GM21825 (cell line): Measurements from ENCODE around the gene SH3D19.
"Not testable (repeated sequence)": the region's sequence is repeated elsewhere in the genome, so short reads cannot be mapped to it uniquely, and the experiment has no call there.

ENCODE experiments used
- ATAC-seq: cut with Tn5 transposase; IDR thresholded peaks from one replicate; pipeline ENCODE4 v1.9.1; 2021; ENCODE audit warnings: mild to moderate bottlenecking, moderate library complexity; ENCODE audit not compliant: unreplicated experiment

SH3D19 gene

DNA sequence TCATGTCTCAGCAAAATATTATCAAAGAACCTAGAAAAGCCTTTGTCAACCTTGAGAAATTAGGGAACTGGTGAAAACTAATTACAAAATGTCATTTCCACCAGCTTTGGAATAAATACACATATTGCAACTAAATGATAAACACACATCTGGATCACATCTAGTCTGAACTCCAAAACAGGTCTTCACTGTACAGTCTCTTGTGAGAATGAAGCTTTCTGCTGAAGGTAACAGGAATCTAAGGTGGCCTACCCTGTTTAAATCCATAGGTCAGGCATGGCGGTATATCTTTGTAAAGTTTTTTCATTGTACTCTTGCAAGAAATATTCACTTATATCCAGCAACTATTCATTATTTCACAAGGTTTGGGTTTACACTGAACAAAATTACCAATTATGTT is 1.7 kb downstream of the SH3D19 start:
- no peak for ATAC-seq

DNA sequence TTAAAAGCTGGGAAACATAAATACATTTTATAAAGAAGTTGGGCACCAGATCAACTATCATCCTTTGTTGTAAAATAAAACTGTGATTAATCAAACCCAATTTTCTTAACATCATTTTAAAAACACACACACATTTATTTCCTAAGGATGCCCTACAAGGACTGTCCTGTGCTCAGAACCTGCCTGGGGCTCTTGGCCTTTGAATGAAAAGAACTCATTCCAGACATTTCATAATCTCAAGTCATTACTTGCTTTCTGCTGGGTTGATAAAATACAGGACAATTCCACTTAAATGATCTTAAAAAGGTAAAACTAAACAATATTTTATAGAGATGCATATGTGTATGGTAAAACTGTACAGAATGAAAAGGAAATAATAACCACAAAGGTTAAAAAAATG is 2.8 kb downstream of the SH3D19 start:
- ATAC-seq, result no peak

DNA sequence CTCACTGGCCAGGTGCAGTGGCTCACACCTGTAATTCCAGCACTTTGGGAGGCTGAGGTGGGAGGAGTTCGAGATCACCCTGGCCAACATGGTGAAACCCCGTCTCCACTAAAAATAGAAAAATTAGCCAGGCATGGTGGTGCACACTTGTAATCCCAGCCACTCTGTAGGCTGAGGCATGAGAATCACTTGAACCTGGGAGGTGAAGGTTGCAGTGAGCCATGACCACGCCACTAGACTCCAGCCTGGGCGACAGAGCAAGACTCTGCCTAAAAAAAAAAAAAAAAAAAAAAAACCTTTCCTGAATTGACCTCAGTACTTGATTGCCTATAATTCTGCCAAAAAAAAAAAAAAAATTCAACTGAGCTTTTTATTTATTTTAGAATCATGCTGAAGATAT is 3.2 kb downstream of the SH3D19 start:
- not testable (repeated sequence) for ATAC-seq

DNA sequence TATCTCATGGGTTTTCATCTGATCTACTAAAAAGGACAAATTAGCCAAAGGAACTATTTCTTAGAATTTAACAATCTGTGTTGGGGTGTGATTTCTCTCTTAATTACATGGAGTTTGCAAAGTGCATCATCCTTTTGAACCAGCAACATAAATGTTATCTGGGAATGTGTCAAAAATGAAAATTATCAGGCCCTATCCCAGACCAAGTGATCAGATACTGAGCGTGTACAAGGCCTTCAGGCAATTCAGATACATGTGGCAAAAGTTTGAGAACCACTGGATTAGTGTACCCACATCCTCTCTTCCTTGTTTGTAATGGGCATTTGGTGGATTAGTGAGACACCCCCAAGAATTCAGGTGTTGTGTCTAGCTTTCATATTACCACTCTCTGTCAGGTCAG is 3.8 kb downstream of the SH3D19 start:
- no peak for ATAC-seq

DNA sequence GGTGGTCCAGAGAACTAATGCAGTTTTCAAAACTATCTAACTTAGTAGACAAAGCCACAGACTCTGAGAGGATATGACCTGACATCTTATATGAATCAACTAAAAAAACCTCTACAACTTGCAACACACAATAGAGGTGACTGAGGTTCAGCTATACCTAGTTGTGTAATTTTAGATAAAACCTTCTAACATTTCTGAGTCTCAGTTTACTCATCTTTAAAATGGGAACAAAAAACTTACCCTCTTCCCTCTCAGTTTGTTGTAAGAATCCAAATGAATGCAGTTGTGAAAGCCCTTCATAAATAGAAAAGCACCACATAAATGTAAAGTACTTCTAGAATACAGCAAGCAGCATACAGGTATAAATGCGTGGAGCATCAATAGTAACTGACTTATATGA is 5.9 kb downstream of the SH3D19 start:
- no peak for ATAC-seq

DNA sequence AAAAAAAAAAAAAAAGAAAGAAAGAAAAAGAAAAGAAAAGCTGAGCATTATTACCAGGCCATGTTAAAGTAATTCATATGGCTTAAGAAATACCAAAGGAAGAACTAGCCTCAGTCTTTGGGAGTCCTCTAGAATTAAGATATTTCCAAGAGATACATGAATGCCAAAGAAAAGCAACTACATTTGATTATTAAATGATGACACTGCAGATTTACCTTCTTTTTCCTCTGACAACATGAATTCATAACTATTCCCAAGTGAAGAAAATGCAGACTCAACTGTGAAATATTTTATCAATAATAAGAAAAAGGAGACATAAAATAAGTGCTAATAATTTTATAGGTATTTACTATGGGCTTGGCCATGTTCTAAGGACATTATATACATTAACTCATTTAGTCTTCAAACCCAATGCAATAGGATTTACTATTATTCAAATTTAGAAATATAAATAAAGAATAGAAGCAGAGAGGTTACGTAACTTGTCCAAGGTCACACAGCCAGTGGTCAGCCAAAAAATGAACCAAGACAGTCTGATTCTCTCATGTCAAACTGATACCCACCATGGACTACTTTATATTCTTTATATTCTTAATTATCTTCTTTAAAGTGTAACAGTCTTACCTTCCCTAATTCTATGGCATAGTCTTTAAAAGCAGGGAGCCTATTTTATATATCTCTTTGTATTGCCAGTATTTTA is 6.9 kb downstream of the SH3D19 start:
- ATAC-seq, result no peak

DNA sequence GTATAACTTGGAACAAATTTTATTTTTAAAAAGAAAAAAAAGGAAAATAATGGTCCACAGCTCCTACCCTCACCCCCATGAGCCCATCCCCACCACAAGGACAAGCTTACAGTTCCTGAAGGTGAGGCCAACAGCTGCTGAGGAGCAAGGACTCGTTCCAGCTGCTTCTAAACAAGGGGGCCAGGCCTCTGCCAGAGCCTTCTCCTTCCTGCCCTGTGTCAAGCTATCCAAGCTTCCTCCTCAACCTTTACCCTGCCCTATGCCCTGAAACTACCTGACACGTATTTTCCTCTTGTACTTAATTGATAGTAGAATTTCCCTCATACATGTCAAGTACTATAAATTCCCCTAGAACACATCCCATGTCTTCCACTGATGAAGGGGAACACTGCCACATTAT is 8.8 kb downstream of the SH3D19 start:
- ATAC-seq, result no peak

DNA sequence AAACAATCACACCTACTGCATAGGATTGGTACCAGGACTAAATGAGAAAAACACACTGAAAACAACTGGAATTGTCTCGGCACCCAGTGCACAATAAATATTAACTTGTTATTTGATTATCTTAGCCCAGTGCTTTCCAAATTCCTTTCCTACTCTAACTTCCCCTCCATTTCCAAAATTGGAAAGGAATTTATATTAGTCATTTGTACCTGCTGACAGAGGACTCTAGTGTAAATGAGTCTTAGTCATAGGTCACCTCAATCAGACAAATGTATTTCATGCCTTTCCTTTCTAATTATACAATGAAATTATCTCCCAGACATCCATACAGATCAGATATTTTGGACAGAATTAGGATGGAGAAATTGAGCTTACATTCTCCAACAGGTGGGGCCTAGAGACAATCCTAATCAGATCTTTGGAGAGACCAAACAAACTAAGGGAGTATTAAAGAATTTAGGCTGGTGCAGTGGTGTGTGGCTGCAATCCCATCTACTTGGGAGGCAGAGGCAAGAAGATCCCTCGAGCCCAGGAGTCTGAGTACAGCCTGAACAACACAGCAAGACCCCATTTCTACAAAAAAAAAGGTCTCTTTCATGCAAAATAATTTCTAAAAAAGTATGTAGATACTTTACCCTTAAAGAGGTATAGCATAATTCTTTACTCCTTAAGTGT is 10.1 kb downstream of the SH3D19 start:
- ATAC-seq, result no peak

DNA sequence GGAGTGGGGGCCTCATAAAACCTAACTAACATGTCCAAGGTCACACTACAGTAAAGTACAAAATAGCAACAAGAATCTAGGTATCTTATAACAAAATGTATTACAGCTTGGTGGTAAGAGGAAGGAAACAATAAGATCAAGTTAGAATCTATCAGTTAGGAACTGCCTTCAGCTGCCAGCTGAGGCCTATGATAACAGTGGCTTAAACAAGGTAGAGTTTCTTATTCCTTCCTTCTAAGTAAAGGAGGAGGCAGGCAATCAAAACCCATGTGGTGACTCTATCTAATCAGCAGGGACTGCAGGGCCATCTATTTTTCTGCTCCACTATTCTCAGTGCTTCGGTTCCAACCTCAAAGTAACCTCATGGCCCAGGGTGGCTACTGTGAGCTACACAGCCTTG is 10.9 kb downstream of the SH3D19 start:
- ATAC-seq, result no peak

DNA sequence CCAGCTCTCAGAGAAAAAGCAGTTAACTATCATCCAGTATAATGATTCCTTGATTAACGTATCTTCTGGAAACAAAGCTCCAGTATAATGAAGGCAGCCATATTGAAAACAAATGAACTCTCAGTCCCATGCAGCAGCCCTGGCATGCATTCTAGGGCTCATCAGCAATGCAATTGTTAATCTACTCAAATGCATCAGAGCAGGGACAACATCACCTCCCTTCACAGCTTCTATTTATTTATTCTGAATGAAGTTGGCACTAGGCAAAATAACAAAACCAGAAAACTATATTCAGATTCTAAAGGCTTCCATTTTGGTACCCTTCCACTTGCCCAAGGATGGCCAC is 11.4 kb downstream of the SH3D19 start:
- no peak for ATAC-seq

DNA sequence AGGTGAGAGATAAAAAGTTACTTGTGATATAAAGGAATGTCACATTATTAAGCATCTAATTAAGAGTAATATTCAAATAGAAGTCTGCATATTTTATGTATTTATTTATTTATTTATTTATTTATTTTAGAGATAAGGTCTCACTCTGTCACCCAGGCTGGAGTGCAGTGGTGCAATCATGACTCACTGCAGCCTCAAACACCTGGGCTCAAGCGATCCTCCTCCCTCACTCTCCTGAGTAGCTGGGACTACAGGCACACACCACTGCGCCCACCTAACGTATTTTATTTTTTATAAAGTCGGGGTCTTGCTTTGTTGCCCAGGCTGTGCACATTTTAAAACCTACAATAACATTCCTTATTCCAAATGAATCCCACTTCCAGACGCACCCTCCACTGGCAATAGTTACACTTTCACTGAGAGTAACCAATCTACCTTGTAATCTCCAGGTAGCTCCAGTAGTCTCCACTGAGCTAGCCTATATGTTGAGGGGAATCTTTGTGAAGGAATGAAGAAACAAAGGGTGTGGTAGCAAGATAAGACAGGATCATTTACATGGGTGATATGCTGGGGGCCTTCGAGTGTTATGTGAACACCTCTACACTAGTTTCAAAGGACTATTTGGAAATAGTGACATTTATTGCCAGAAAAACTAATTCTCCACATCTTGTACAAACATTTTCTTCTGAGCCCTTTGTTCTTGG is 11.9 kb downstream of the SH3D19 start:
- no peak for ATAC-seq

DNA sequence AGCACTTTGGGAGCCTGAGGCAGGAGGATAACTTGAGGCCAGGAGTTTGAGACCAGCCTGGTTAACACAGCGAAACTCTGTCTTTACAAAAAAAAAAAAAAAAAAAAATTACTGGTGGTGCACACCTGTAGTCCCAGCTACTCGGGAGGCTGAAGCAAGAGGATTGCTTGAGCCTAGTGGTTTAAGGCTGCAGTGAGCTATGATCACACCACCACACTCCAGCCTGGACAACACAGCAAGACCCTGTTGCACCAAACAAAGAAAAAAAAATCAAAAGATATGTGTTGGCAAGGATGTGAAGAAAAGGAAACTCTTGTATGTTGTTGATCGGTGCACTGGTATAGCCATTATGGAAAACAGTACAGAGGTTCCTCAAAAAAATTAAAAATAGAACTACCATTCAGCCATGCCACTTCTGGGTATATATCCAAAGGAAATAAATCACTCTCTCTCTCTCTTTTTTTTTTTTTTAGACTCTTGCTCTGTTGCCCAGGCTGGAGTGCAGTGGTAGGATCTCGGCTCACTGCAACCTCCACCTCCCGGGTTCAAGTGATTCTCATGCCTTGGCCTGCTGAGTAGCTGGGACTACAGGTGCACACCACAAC is 15.2 kb downstream of the SH3D19 start:
- ATAC-seq, result no peak

DNA sequence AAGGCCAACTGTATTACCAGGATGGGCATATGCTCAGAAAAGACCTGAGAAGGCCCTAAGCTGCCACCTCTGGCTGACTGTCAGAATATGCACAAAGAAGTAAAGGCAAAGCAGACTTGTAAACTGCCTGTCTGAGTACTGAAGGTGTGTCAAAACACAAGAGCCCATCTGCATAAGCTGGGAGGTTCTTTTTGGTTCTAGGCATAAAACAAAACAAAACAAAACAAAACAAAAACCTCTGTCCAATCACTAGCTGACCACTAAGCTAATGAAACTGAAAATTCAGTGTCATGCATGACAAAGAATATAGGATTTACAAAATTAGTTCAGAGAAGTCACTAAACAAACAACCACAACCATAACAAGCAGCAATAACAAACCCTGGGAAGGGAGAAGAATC is 20.6 kb downstream of the SH3D19 start:
- peak; percentile 76 for ATAC-seq

DNA sequence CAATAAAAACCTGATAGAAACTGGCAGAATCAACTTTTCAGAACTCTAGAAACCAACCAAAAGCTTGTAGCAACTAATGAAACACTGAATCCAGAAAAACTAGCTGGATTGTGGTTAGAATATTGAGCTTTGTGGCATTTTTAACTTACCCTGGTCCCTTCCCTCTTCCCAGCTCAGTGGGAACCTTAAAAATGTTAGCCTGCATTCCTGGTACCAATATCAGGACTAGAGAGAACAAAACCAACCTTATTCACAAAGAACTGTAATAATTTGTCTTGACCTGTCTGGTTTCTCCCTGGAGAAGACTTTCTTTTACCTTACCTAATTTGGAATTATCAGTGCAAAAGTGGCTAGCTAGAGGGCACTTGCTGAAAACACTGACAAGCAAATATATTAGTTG is 21.2 kb downstream of the SH3D19 start:
- no peak for ATAC-seq

DNA sequence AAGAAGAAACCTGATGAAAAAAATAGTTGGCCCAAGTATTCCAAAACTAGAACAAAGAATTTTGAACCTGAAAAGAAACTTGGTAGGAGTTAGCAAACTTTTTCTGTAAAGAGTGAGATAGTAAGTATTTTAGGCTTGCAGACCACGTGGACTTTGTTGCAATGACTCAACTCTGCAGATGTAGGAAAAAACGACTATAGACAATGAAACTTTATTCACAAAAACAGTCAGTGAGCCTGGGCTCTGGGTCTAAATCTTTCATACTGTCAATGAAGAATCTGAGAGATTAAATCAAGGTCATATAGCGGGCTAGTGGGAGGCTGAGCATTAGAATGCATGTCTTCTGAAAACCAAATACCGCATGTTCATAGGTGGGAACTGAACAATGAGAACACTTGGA is 23.0 kb downstream of the SH3D19 start:
- ATAC-seq, result no peak

DNA sequence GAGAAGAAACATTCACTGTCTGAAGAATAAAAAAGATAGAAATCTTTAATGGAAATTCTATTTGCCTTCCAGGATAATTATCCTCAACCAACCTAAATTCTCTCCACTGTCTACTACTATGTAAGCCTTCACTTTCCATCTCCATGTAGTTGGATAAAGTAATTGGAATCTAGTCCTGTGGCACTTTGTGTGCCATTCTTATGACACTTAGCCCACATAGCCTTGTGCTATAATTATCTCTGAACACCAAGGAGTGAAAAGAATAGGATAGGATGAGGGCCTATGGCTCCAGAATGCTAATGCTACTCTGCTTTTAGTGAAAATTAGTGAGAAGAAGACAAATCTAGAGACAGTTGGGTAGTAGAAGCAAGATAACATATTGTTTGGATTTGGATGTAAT is 28.2 kb downstream of the SH3D19 start:
- ATAC-seq, result no peak

DNA sequence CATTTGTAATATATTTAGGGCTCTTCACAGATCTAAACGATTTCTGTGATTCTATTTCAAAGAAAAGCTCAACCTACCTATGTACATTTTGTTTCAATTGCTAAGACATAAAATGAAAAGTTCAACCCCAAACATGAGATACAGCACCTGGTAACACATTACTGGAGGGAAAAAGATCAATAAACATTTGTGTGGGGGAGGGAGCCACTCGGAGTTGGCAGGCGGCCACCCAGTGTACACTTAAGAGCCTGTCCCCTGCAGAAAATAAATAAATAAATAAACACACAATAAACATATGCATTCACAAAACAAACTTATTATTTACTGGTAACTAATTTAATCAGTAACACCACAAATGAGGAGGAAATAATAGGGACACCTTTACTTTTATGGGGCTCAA is 29.2 kb downstream of the SH3D19 start:
- no peak for ATAC-seq

DNA sequence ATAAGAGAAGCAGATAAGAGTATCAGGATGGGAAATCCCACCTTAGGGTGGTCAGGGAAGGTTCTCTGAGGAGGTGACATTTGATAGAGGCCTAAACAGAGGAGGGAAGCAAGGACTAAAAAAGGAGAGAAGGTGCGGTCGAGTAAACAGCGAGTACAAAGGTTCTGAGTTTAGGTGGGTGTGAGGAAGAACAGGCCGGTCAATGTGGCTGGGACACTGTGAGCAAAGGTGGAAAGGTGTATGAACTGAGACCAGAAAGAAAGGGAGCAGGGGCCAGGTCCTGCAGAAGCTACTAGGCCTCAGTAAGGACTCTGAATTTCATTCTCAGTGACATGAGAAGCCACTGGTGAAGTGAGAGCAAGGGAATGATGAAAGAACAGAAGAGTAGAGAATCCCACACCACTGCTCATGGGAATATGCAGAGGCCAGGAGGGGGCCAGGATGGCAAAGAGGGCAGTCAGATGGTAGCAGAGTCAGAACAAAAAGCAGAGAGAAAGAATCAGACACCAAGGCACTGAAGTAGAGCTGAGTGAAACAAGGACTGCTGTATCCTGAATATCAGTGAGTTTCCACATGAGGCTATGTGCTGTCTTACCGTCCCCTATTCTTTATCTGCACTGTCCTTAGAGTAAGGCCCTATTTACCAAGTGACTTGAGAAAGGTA is 30.4 kb downstream of the SH3D19 start:
- no peak for ATAC-seq

DNA sequence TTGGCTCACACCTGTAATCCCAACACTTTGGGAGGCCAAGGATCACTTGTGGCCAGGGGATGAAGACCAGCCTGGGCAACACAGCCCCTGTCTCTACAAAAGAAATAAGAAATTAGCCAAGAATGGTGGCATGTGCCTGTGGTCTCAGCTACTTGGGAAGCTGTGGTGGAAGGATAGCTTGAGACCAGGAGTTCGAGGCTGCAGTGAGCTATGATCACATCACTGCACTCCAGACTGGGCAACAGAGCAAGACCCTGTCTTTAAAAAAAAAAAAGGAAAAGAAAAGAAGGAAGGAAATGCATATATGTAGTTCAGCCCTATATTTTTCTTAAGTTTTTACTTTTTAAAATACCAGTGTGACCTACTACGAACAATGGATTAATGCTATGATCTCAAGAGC is 33.4 kb downstream of the SH3D19 start:
- ATAC-seq, result no peak

DNA sequence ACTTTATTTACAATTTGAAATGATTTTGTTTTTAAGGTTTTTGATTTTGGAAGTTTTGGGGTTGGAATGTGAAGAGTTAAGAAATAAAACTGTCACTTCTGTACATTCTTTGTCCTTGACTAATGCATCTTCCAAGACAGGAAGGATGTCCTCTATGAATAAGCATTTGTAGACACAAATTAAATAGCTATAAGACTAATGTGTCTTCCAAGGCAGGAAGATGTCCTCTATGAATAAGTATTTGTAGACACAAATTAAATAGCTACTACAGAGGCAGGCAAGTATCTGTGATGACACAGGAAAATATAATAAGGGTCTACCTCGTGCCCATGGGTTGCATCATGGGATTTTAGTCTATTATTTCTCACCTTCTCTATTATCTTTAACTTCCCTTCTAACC is 33.9 kb downstream of the SH3D19 start:
- no peak for ATAC-seq

DNA sequence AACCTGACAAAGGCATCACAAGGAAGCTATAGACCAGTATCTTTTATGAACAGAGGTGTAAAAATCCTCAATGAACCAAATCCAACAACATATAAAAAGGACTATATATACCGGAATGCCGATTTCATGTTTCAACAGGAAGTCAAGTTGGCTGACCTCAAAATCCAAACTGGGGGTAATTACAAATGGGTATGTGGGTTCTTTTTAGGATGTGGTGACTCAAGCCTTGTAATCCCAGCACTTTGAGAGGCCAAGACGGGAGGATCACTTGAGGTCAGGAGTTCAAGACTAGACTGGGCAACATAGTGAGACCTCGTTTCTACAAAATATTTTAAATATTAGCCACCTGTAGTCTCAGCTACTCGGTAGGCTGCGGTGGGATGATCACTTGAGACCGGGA is 38.0 kb downstream of the SH3D19 start:
- ATAC-seq, result no peak
